ENCODE measurements around the gene ANKRD61.

- TF ChIP-seq CTCF (conservative IDR thresholded peaks at IDR 0.05; ENCODE audit: low read depth, low read length): peak; percentile 48
- no peak for TF ChIP-seq EZH2phosphoT487 (IDR thresholded peaks at IDR 0.05; ENCODE audit: borderline replicate concordance, low read length)
Measured at GRCh38 chr7:6026011-6026819, 5.0 kb upstream of the ANKRD61 start.

All from PC-3 (cell line).